NCI-H1105 treated with DMSO at 0.1 percent for 48 hours (cell line): Measurements from ENCODE around the gene ZFYVE19.

Experiments used
- DNase-seq: peaks from one replicate; lab custom pipeline; 2025; lab: John Stamatoyannopoulos, UW

ZFYVE19 gene

GRCh38 chr15:40775740-40776536, 31.0 kb upstream of the ZFYVE19 start:
- DNase-seq = no peak

GRCh38 chr15:40776537-40777141, 30.2 kb upstream of the ZFYVE19 start:
- no peak for DNase-seq

- peak; percentile 64 for DNase-seq
Observed at GRCh38 chr15:40782609-40783227, 24.2 kb upstream of the ZFYVE19 start.

- DNase-seq = no peak
Observed at GRCh38 chr15:40785164-40785563, 21.7 kb upstream of the ZFYVE19 start.

GRCh38 chr15:40785814-40786213, 21.1 kb upstream of the ZFYVE19 start:
- no peak for DNase-seq

GRCh38 chr15:40787344-40787841, 19.5 kb upstream of the ZFYVE19 start:
- DNase-seq = peak; percentile 90

- DNase-seq = peak; percentile 57
Observed at GRCh38 chr15:40787991-40788390, 18.9 kb upstream of the ZFYVE19 start.

GRCh38 chr15:40789119-40789518, 17.8 kb upstream of the ZFYVE19 start:
- no peak for DNase-seq

GRCh38 chr15:40789999-40790398, 16.9 kb upstream of the ZFYVE19 start:
- no peak for DNase-seq

GRCh38 chr15:40790718-40791117, 16.2 kb upstream of the ZFYVE19 start:
- DNase-seq = no peak

- no peak for DNase-seq
Observed at GRCh38 chr15:40792394-40792793, 14.5 kb upstream of the ZFYVE19 start.

- no peak for DNase-seq
Observed at GRCh38 chr15:40793216-40793989, 13.5 kb upstream of the ZFYVE19 start.

GRCh38 chr15:40796041-40796440, 10.8 kb upstream of the ZFYVE19 start:
- DNase-seq = no peak

GRCh38 chr15:40796512-40796911, 10.4 kb upstream of the ZFYVE19 start:
- no peak for DNase-seq

GRCh38 chr15:40799523-40799922, 7.4 kb upstream of the ZFYVE19 start:
- DNase-seq = no peak

- no peak for DNase-seq
Observed at GRCh38 chr15:40803076-40803475, 3.8 kb upstream of the ZFYVE19 start.

GRCh38 chr15:40803688-40804087, 3.2 kb upstream of the ZFYVE19 start:
- DNase-seq = no peak

GRCh38 chr15:40806672-40807027, 239 bp upstream of the ZFYVE19 start:
- no peak for DNase-seq

- no peak for DNase-seq
Observed at GRCh38 chr15:40807888-40808461, 1.1 kb downstream of the ZFYVE19 start.

- no peak for DNase-seq
Observed at GRCh38 chr15:40808861-40809450, 2.1 kb downstream of the ZFYVE19 start.

- no peak for DNase-seq
Observed at GRCh38 chr15:40812721-40813425, 6.0 kb downstream of the ZFYVE19 start.
